Calu3 (cell line): Measurements from ENCODE around the gene NPDC1. TPM values are rescaled to one million over a fixed set of nuclear protein-coding genes. Genes with fewer than 3 reads are reported as not detected.
A peak's percentile ranks its signal among the peaks of the same experiment; 100 is the strongest.

Source experiments
- BruUV-seq: library from RNA; stranded (reverse); fragments of 400-500 nt; replicated peaks from 2 replicates; lab custom pipeline; 2021; lab: Mats Ljungman, UMichigan
- CTCF ChIA-PET: fragments of 300-600 bp; sonication (Branson Sonifier 250); formaldehyde crosslinking; loops from one replicate; lab custom pipeline; 2022; ENCODE audit warnings: antibody characterized with exemption; lab: Charles Lee
- DNase-seq: peaks from one replicate; pipeline ENCODE4 v3.0.0; 2022
- H3K27ac Mint-ChIP-seq: one replicate; pipeline ENCODE4 v1.8.0; 2022; ENCODE audit warnings: mixed read lengths; ENCODE audit not compliant: unreplicated experiment
- H3K27me3 Mint-ChIP-seq: one replicate; pipeline ENCODE4 v1.8.0; 2022; ENCODE audit warnings: mixed read lengths; ENCODE audit not compliant: unreplicated experiment
- H3K36me3 Mint-ChIP-seq: one replicate; pipeline ENCODE4 v1.8.0; 2022; ENCODE audit warnings: mild to moderate bottlenecking, moderate library complexity, mixed read lengths; ENCODE audit not compliant: insufficient read depth, unreplicated experiment
- H3K4me1 Mint-ChIP-seq: one replicate; pipeline ENCODE4 v1.8.0; 2022; ENCODE audit warnings: mild to moderate bottlenecking, low read depth, mixed read lengths; ENCODE audit not compliant: unreplicated experiment
- H3K4me3 Mint-ChIP-seq: one replicate; pipeline ENCODE4 v1.8.0; 2022; ENCODE audit warnings: mild to moderate bottlenecking, low read depth, moderate library complexity, mixed read lengths; ENCODE audit not compliant: unreplicated experiment
- H3K9me3 Mint-ChIP-seq: one replicate; pipeline ENCODE4 v1.8.0; 2022; ENCODE audit warnings: low read depth, mixed read lengths; ENCODE audit not compliant: unreplicated experiment
- intact Hi-C: fragments of 100-400 bp; cut with micrococcal nuclease; formaldehyde crosslinking; loops from one replicate; pipeline ENCODE4 v1.10.0; 2022; ENCODE audit not compliant: unreplicated experiment
- total RNA-seq: library from RNA; stranded (reverse); gene quantifications from 2 replicates; pipeline ENCODE4 v1.2.3, GENCODE V29; 2022
- TF ChIP-seq, protein P1 (sequence below): fragments of 200-600 bp; IDR thresholded peaks from one replicate; pipeline ENCODE4 v1.8.0; 2022; ENCODE audit warnings: antibody characterized with exemption; ENCODE audit not compliant: unreplicated experiment

The NPDC1 gene
- total RNA-seq, 1 experiment from 2014 or later = 65.2 TPM

GRCh38 chr9:137040568-137040967, 5.4 kb downstream of the NPDC1 start:
- CTCF ChIA-PET = no interaction called here
- no peak for DNase-seq
- Mint-ChIP-seq H3K9me3 (no peaks in the 10 kb centered on the region), H3K4me3 (no peak overlapping the region), H3K36me3 (peaks cover 28% of the 10 kb centered on the region), H3K27me3 (no peaks in the 10 kb centered on the region), H3K4me1 (no peaks in the 10 kb centered on the region), H3K27ac (no peak overlapping the region)
- intact Hi-C loops = no loop called here
- BruUV-seq = no TSS peak
- TF ChIP-seq, protein P1, sequence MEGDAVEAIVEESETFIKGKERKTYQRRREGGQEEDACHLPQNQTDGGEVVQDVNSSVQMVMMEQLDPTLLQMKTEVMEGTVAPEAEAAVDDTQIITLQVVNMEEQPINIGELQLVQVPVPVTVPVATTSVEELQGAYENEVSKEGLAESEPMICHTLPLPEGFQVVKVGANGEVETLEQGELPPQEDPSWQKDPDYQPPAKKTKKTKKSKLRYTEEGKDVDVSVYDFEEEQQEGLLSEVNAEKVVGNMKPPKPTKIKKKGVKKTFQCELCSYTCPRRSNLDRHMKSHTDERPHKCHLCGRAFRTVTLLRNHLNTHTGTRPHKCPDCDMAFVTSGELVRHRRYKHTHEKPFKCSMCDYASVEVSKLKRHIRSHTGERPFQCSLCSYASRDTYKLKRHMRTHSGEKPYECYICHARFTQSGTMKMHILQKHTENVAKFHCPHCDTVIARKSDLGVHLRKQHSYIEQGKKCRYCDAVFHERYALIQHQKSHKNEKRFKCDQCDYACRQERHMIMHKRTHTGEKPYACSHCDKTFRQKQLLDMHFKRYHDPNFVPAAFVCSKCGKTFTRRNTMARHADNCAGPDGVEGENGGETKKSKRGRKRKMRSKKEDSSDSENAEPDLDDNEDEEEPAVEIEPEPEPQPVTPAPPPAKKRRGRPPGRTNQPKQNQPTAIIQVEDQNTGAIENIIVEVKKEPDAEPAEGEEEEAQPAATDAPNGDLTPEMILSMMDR = no peak

DNA sequence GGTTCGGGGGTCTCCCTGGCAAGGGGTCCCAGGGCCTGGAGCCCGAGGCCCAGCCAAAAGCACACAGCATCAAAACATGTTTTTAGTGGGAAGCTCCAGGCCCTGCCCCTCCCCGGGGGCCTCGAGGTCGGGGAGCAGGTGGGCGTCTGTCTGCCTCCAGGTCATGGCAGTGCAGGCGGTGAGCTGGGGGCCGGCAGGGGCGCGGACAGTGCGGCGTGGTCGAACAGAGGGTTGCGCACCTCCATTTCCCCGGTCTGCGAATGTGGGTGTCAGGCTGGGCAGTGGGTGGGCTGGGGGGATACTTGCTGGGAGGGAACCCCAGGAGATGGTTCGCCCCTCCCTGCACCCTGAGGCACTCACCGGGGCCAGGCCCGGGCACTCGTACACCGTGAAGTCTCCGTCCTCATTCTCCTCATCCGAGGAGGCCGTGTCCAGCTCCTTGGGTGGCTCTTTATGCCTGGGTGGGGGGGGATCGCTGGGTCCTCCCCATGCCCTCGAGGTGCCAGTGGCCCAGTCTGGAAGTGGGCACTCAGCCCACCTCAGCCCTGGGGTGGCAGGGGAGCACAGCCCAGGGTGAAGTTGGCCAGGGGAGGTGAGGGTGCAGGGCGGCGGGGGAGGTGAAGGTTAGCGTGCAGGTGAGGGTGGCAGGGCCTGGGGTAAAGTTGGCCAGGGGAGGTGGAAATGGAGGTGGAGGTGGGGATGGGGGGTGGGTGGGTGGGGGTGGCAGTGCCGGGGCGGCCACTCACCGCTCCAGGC, 6.2 kb downstream of the NPDC1 start:
- Mint-ChIP-seq H3K4me3 (no peak overlapping the region), H3K4me1 (peaks cover 2% of the 10 kb centered on the region), H3K36me3 (peaks cover 20% of the 10 kb centered on the region), H3K27me3 (no peaks in the 10 kb centered on the region), H3K27ac (no peak overlapping the region), H3K9me3 (no peaks in the 10 kb centered on the region)
- CTCF ChIA-PET = no interaction called here
- TF ChIP-seq, protein P1 = no peak
- no peak for DNase-seq
- intact Hi-C loops = no loop called here
- BruUV-seq = TSS peak; percentile 58

GRCh38 chr9:137038916-137039315, 7.1 kb downstream of the NPDC1 start:
- TF ChIP-seq, protein P1 = no peak
- Mint-ChIP-seq H3K36me3 (peaks cover 18% of the 10 kb centered on the region), H3K4me1 (peaks cover 8% of the 10 kb centered on the region), H3K4me3 (no peak overlapping the region), H3K27ac (no peak overlapping the region), H3K27me3 (no peaks in the 10 kb centered on the region), H3K9me3 (no peaks in the 10 kb centered on the region)
- CTCF ChIA-PET = no interaction called here
- intact Hi-C loops = no loop called here
- BruUV-seq = no TSS peak
- DNase-seq = no peak

DNA sequence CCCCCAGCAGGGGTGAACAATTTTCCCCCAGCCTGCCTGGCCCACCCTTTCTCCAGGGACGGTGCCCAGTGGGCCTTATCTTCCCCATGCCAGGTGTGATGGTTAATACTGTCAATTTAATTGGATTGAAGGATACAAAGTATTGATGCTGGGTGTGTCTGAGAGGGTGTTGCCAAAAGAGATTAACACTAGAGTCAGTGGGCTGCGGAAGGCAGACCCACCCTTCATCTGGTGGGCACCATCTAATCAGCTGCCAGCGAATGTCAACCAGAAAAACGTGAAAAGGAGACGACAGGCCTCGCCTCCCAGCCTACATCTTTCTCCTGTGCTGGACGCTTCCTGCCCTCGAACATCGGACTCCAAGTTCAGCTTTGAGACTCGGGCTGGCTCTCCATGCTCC, 8.5 kb downstream of the NPDC1 start:
- H3K27me3 Mint-ChIP-seq = no peaks in the 10 kb centered on the region
- TF ChIP-seq, protein P1 = no peak
- H3K9me3 Mint-ChIP-seq = no peaks in the 10 kb centered on the region
- no peak overlapping the region for H3K4me3 Mint-ChIP-seq
- H3K4me1 Mint-ChIP-seq = peaks cover 8% of the 10 kb centered on the region
- H3K36me3 Mint-ChIP-seq = peaks cover 18% of the 10 kb centered on the region
- intact Hi-C loops = no loop called here
- no peak for DNase-seq
- CTCF ChIA-PET = interaction anchor here (0.7 kb wide), 1 partner anchor 9 kb away, joined by 4 read pairs; the partner anchor contains the start of gene NPDC1
- H3K27ac Mint-ChIP-seq = no peak overlapping the region
- no TSS peak for BruUV-seq
